GM19452 (cell line): Measurements from ENCODE around the gene MAP4K4.
"Not testable (repeated sequence)": the region's sequence is repeated elsewhere in the genome, so short reads cannot be mapped to it uniquely, and the experiment has no call there.

Experiments used
- ATAC-seq: cut with Tn5 transposase; IDR thresholded peaks from one replicate; pipeline ENCODE4 v1.9.1; 2021; ENCODE audit not compliant: unreplicated experiment

The MAP4K4 gene

GRCh38 chr2:101899265-101899664, 201.8 kb downstream of the MAP4K4 start:
- no peak for ATAC-seq

- ATAC-seq: no peak
Observed at GRCh38 chr2:101899871-101900270, 202.4 kb downstream of the MAP4K4 start.

GRCh38 chr2:101900375-101900774, 202.9 kb downstream of the MAP4K4 start:
- ATAC-seq: no peak

- ATAC-seq: no peak
Observed at GRCh38 chr2:101901241-101901640, 203.7 kb downstream of the MAP4K4 start.

- ATAC-seq: no peak
Observed at GRCh38 chr2:101902169-101902568, 204.7 kb downstream of the MAP4K4 start.

GRCh38 chr2:101904916-101905315, 207.4 kb downstream of the MAP4K4 start:
- no peak for ATAC-seq

GRCh38 chr2:101905746-101906336, 208.3 kb downstream of the MAP4K4 start:
- ATAC-seq: no peak

GRCh38 chr2:101909760-101910159, 212.3 kb downstream of the MAP4K4 start:
- ATAC-seq: no peak

GRCh38 chr2:101912545-101912944, 215.0 kb downstream of the MAP4K4 start:
- ATAC-seq: peak; percentile 99

GRCh38 chr2:101921319-101921952, 223.9 kb downstream of the MAP4K4 start:
- no peak for ATAC-seq

- ATAC-seq: no peak
Observed at GRCh38 chr2:101921953-101922325, 224.4 kb downstream of the MAP4K4 start.

- ATAC-seq: not testable (repeated sequence)
Observed at GRCh38 chr2:101924311-101924710, 226.8 kb downstream of the MAP4K4 start.

- no peak for ATAC-seq
Observed at GRCh38 chr2:101930019-101930418, 232.5 kb downstream of the MAP4K4 start.

- no peak for ATAC-seq
Observed at GRCh38 chr2:101930847-101931246, 233.3 kb downstream of the MAP4K4 start.

GRCh38 chr2:101931402-101931801, 233.9 kb downstream of the MAP4K4 start:
- ATAC-seq: no peak

- ATAC-seq: not testable (repeated sequence)
Observed at GRCh38 chr2:101935764-101936163, 238.3 kb downstream of the MAP4K4 start.

GRCh38 chr2:101942851-101943250, 245.3 kb downstream of the MAP4K4 start:
- ATAC-seq: no peak
